Measurements from ENCODE around the gene MDFIC2.

The MDFIC2 gene

DNA sequence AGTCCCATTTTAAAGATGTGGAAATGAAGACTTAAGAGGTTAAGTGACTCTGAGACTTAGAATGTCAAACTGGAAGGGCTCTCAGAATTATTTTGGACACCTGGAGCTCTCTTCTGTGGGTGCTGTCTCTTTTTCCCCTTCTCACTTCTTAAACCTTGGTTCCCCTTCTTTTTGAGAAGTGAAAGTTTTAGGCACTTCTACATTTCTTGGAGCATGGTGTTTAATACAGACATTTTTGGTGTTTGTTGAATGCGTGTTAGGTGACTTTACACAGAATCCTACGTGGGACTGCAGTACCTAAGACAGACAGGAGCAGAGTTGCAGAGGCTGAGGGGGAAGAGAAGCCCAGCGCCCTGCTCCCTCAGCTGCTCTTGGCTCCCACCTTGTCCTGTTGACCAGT lies 133.3 kb downstream of the MDFIC2 start:
- no peak for DNase-seq (ENCODE audit: low spot score)
- TF ChIP-seq, protein P1, sequence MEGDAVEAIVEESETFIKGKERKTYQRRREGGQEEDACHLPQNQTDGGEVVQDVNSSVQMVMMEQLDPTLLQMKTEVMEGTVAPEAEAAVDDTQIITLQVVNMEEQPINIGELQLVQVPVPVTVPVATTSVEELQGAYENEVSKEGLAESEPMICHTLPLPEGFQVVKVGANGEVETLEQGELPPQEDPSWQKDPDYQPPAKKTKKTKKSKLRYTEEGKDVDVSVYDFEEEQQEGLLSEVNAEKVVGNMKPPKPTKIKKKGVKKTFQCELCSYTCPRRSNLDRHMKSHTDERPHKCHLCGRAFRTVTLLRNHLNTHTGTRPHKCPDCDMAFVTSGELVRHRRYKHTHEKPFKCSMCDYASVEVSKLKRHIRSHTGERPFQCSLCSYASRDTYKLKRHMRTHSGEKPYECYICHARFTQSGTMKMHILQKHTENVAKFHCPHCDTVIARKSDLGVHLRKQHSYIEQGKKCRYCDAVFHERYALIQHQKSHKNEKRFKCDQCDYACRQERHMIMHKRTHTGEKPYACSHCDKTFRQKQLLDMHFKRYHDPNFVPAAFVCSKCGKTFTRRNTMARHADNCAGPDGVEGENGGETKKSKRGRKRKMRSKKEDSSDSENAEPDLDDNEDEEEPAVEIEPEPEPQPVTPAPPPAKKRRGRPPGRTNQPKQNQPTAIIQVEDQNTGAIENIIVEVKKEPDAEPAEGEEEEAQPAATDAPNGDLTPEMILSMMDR (IDR thresholded peaks at IDR 0.05; ENCODE audit: borderline replicate concordance, control extremely low read depth, extremely low read depth, insufficient read depth, missing control alignments), result no peak
- in situ Hi-C loops (cut with MboI; ENCODE audit: low sequenced_read_pairs, unreplicated experiment), result no loop called here

DNA sequence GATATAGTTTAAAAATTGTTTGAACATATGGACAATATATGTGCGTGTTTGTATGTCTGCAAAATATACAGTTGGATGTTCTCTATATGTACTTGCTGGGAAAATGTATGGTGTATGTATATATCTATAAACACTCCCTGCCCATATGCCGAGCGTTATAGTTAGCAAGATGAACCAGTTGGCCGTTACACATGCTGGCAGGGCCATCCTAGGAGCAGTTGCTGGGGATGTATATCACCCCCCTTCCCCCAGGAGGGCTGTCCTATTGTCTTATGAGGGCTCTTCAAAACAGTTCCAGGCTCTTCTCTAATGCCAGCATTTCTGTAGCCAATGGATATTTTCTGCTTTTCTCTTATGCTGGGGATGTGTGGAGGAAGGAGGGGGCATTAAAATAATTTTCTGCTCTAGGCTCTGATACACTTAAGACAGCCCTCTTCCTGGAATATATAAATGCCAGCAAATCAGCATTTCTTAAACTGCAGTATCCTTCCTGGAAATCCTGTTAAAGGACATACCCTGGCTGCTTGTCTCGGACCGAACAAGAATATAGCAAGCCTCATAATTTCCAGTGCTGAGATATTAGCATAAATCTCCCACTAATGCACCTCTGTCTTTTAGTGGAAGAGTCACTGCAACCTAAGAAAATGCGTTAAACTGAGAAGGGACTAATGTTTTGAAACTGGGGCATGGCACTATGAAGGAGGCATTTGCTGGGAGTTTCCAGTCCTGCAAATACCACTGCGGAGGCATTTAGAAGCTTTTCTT lies 134.4 kb downstream of the MDFIC2 start:
- no peak for DNase-seq (ENCODE audit: low spot score)
- in situ Hi-C loops (cut with MboI; ENCODE audit: low sequenced_read_pairs, unreplicated experiment), result no loop called here
- TF ChIP-seq, protein P1 (IDR thresholded peaks at IDR 0.05; ENCODE audit: borderline replicate concordance, control extremely low read depth, extremely low read depth, insufficient read depth, missing control alignments), result no peak

- TF ChIP-seq, protein P1 (IDR thresholded peaks at IDR 0.05; ENCODE audit: borderline replicate concordance, control extremely low read depth, extremely low read depth, insufficient read depth, missing control alignments), result no peak
Observed at GRCh38 chr3:70176224-70176623, 136.2 kb downstream of the MDFIC2 start.

GRCh38 chr3:70156808-70157207 lies 155.6 kb downstream of the MDFIC2 start:
- in situ Hi-C loops (cut with MboI; ENCODE audit: low sequenced_read_pairs, unreplicated experiment), result no loop called here
- TF ChIP-seq, protein P1 (IDR thresholded peaks at IDR 0.05; ENCODE audit: borderline replicate concordance, control extremely low read depth, extremely low read depth, insufficient read depth, missing control alignments), result no peak
- no peak for DNase-seq (ENCODE audit: low spot score)

More at GRCh38 chr3:70176224-70176623, 136.2 kb downstream of the MDFIC2 start:
- in situ Hi-C loops (cut with MboI; ENCODE audit: low sequenced_read_pairs, unreplicated experiment), result no loop called here
- DNase-seq (ENCODE audit: low spot score), result no peak

- in situ Hi-C loops (cut with MboI; ENCODE audit: low sequenced_read_pairs, unreplicated experiment), result no loop called here
- TF ChIP-seq, protein P1 (IDR thresholded peaks at IDR 0.05; ENCODE audit: borderline replicate concordance, control extremely low read depth, extremely low read depth, insufficient read depth, missing control alignments), result no peak
- no peak for DNase-seq (ENCODE audit: low spot score)
Observed at GRCh38 chr3:70150599-70150998, 161.8 kb downstream of the MDFIC2 start.

- TF ChIP-seq, protein P1 (IDR thresholded peaks at IDR 0.05; ENCODE audit: borderline replicate concordance, control extremely low read depth, extremely low read depth, insufficient read depth, missing control alignments), result no peak
- in situ Hi-C loops (cut with MboI; ENCODE audit: low sequenced_read_pairs, unreplicated experiment), result no loop called here
- no peak for DNase-seq (ENCODE audit: low spot score)
Observed at GRCh38 chr3:70149714-70150400, 162.6 kb downstream of the MDFIC2 start.
